Prostate gland (tissue), 2 donors: ENCODE measurements around the gene NNAT.

ENCODE experiments used
- CTCF ChIP-seq, 4 experiments: fragments of 200-600 bp in 2 of 4; fragments of 450-650 bp in 2 of 4; sonication (generic) in 2 of 4; IDR thresholded peaks; 1 replicate in 3 of 4; 2 replicates in 1 of 4; pipeline ENCODE4 v1.5.1; 2016 to 2019; ENCODE audit warnings: antibody characterized with exemption in 4 of 4, mild to moderate bottlenecking in 2 of 4, moderate library complexity in 2 of 4
- POLR2A ChIP-seq: fragments of 450-650 bp; IDR thresholded peaks from one replicate; pipeline ENCODE4 v1.6.1; 2016; ENCODE audit warnings: antibody characterized with exemption, mild to moderate bottlenecking
- POLR2AphosphoS5 ChIP-seq: sonication (generic); formaldehyde crosslinking; IDR thresholded peaks from one replicate; pipeline ENCODE4 v1.6.1; 2017; ENCODE audit warnings: antibody characterized with exemption

GRCh38 chr20:37526238-37526838, 5.3 kb downstream of the NNAT start:
- no peak for TF ChIP-seq CTCF (IDR thresholded peaks at IDR 0.05)
- TF ChIP-seq POLR2AphosphoS5, result peak; percentile 87
- TF ChIP-seq POLR2A, result no peak
